HG02981 (cell line): ENCODE results near the gene MTUS2.

Experiments used
- ATAC-seq: cut with Tn5 transposase; IDR thresholded peaks from one replicate; pipeline ENCODE4 v1.9.1; 2021; ENCODE audit warnings: mild to moderate bottlenecking, moderate library complexity; ENCODE audit not compliant: unreplicated experiment

Gene MTUS2

DNA sequence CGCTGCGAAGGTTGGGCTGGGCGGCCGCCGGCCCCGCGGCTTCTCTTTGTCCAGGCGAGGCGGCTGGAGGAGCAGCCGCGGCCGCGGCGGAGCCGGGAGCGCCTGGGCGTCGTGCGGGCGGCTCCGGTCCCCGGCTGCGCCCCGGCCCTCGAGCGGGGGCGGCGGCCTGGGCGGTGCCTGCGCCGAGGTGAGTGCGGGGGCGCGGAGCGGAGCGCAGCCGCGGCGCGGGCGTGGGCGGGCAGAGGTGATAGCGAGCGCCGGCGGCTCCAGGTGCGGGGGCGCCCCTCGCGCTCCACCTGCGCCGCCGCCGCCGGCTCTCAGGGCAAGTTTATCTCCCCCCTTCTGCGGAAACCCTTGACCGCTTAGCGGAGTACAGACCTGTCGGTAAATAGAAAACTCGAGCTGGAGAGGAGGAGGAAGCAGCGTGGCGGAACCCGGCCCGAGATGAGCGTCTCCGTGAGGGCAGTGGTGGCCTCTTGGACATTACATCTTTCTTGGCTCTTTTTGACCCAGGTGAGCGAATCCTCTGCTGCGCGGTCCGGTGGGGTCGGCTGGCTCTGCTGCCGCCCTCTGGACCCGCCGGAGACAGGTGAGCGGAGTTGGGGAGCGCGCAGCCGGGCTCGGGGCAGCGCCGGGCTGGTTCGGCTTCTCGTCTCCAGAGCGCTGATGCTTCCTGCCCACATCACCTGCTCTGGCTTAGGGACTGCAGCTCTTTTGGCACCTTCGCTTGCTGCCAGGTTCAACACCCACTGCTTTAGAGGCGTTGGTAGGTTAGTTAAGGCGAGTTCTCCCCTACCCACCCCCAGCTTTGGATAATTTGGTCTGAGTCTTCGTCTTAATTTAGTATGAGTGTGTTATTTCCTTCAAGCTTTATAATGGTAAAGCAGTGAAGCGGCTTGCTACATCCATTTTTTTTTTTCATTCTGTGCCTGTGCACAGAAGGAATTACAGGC is at the start of gene MTUS2:
Gene MTUS2 (plus strand): TSS at position 241 of the 953 bp plus-strand sequence.
- no peak for ATAC-seq

DNA sequence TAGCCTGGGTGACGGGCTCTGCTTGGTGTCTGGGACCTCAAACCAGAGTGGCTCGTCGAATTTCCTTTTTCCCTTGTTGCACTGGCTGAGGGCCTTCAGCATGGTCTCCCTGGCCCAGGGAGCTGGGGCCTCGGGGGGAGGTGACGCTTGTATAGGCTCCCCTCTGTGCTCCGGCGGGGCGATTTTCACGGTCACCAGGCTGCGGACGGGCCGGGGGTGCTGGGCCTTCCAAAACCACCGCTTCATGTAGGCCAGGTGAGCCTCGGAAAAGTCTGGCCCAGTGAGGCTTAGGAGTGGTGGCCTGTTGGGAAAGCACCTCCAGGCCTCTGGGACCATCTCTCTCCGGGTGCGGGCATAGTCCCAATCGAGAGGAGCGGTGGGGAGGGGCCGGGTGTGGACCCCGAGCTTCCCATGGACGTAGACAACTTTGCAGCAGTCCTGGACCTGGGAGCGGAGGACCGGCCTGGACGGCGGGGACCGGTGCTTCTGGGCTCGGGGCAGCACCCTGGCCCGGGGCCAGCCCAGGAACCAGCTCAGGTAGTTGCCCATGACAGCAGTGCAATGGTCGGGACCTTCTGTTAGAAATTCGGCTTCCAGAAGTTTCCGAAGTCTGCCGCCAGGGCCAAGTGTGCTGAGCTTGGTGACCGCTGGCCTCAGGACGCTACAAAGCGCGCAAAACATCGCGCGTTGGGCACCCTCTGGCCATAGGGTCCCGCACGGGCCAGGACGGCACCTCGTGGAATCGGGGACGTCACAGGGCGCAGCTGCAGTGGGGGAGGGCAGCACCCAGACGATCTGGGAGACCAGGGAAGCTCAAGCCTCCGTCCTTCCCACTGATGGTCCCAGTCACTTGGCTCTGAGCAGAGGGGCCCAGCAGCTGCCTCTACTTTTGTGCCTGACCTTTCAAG is 41.6 kb upstream of the MTUS2 start:
- ATAC-seq, result no peak

DNA sequence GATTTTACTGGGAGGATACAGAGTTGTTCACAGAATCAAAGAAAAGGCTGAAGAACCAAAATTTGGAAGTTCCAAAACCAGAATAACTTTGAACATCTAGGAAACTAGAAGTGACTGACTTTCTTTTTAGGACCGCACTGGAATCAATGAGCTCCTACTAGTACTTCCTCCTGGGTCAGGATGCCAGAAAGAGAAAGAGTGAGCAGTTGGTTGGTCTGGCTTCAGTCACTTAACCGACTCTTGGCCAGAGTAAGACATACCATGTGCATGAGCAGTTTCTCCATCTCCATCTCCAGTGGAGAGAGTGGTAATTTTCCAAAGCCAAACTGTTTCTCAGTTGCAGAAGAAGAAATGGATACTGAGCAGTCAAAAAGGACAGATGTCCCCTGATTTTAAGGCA is 27.1 kb upstream of the MTUS2 start:
- ATAC-seq, result no peak

DNA sequence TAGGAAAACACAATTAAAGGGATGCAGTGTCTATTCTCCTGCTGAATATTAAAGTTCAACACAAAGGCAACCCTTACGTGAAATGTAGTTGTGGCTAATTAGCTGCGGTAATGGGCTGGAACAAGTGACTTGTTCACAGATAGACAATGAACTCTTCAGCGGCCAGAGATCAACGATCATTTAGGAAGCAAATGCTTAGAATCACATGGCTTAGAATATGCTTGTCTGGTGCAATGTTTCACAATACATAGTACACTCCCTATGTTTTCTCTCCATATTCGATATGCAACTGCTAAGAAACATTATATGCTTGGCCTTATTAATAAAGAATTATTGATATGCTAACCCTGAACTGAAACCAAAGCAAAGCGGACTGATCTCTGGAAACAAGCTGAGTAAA is 25.7 kb upstream of the MTUS2 start:
- ATAC-seq, result no peak

DNA sequence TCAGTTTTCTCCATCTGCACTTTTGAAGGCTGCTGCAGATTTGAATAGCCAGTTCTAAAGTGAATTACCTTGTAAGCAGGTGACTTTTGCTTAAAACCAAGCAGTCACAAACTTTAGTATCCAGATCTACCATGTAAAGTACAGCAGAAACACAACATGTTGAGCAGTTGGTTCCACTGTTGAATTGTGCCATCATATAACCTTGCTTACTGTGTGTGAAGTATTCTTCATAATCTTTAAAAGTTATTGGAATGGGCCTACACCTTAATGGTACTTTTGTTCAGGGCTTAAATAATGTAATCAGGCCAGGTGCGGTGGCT is 23.2 kb upstream of the MTUS2 start:
- ATAC-seq, result no peak

DNA sequence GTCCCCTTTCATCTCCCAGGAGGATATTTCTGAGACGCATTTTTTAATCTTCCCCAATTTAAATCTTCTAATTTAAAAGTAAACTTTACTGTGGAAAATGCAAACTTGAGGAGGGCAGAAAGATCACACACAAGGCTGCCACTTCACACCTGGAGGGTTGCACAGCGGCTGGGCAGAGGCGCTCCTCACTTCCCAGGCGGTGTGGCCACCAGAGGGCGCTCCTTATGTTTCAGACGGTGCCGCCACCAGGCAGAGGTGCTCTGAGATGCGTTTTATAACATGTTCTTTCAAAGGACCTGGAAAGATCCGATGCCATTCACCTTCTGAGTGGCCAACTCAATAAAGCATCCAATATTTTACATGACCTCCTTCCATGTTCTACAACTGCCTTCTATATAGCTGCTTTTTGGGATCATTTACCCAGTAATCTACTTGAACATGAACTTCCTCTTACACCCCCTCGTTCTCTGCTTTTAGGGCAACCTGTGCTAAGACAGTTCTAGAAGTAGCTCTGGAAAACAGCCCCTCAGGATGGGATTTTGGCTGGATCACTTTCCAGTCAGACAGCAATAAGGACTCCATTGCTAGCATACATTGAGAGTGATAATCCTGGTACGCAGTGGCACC is 14.8 kb upstream of the MTUS2 start:
- no peak for ATAC-seq

DNA sequence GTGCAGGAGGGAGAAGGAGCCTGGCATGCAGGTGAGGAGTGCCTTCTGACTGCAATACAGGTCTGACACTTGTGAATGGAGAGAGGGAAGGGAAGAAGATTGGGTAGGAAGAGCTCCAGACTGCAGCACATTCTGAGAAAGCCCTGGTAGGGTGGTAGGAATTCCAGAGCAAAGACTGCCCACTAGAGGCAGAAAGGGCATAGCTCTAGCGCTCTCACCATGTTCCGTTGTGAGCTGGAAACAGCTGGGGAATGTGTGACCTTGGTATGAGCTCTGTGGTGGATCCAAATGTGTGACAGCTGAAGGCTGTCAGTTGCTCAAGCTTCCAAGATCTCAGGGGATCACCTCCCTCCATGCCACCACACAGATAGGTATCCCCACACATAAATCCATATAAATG is 2.9 kb upstream of the MTUS2 start:
- ATAC-seq, result no peak

DNA sequence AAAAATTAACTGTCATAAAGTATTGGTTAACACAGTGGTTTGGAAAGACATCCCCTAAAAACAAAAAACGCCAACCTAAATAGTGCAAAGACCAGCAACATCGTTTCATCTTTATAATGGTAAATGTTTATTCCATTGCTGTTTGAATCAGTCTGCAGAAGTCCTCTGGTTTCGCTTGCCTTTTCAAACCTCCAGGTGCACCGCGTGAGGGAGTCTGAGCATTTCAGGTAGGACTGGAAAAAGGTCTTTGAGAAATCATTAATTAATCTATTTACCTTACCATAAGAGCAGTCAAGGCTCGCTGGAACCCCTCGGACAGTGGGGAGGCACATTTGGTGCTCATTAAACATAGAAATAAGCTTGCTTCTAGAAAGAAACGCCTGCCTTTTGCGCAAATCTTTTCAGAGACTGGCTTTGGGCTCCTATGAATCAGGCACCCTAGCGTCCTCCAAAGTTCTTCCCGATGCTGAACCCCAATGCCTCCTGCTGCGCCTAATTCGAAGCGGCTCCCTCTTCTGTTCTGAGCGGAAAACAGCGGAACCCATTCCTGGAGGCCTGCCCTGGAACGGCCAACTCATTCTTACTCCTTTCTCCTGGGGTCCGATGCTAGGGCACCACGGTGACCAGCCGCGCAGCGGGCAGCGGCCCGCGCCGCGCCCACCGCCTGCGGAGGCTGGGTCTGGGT is 951 bp upstream of the MTUS2 start:
- no peak for ATAC-seq

DNA sequence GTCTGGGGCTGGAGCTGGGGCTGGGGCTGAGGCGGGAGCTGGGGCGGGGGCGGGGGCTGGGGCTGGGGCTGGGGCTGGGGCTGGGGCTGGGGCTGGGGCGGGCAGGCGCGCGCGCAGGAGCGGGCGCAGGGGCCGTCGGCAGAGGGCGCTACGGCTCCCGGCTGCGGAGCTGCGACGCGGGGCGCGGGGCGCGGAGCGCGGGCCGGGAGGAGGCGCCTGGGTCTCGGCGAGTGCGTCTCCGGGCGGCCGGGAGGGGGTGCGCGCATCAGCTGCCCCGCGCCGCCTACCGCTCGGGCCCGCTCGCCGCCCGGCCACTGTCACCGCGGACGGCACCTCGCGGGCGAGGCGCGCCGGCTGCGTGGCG is 422 bp upstream of the MTUS2 start:
- no peak for ATAC-seq

DNA sequence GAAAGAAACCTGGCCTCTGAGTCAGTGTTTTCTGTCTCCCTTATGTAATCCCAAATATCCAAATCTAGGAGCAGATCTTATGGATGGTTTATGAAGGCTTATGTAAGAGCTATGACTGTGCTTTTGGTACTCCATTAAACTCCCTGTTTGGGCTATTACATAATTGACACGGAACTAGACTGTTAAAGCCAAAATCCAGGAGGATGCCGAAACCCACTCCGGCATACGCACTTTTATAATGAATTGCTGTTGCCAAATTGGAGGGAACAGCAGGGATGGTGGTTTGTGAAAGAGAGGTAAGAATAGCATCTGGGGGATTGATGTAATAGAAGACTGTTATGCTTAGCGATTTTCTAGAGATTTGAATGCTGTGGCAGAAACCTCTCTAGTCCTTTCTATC is 2.0 kb downstream of the MTUS2 start:
- no peak for ATAC-seq

DNA sequence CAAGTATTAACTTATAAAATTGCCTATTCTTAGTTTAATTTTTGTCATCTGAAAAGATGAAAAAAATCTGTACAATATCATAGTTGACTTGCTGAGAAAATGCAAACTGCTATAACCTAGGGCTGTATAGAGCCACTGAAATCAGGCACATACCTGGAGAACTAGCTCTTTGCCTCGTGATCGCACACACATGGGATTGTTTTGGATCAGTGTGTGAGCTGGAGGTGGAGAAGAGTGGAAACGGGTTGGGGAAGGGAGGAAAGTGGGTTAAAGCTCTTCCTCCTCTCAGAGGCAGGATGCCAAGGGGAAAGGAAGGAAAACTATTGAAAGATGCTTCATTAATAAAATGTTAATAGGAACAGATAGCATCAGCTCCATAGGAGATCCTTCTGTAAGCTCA is 2.7 kb downstream of the MTUS2 start:
- ATAC-seq, result no peak

DNA sequence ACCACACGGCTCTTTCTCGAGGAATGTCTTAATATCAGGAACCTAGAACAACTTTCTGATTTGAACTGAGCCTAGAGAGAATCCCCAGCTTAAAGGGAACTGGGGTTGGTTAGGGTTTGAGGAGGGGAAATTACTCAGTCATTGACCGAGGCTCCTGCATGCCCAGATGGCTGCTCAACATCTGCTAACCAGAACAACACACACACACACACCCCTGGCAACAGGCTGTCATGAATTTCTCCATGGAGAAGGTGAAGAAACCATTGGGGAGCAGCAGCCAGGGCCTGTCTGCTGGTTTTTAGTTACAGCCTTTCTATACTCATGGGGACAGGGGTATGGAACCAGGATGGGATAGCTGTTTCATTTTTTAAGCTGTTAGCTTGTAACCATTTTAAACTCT is 5.2 kb downstream of the MTUS2 start:
- no peak for ATAC-seq

DNA sequence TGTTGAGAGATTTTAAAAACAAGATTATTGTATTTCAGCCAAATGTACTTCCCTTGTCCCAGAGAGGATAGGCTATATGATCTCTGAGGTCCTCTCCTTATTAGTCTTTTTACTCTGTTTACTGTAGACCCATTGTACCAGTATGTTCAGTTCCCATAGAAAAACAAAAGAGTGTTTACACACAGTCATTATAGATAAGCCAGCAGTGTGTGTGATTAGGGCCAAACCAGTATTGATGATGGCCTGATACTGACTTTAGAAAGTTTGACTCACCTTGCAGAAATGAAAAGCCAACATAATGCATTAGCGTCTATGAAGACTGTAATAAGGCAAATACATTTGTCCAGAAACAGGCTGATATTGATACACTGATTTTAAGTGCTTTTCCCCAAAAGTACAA is 6.2 kb downstream of the MTUS2 start:
- ATAC-seq, result no peak

DNA sequence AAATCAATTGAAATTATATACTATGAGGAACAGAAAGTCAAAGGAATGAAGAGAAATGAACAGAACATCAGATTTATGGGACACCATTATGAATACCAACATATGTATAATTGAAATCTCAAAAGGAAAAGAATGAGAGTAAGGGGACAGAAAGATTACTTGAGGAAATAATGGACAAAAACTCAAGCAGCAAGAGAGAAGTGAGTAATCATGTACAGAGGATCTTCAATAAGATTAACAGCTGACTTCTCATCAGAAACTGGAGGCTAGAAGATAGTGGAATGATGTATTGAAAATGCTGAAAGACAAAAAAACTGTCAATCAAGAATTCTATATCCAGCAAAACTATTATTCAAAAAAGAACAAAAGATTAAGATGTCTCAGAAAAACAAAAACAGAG is 10.4 kb downstream of the MTUS2 start:
- no peak for ATAC-seq

DNA sequence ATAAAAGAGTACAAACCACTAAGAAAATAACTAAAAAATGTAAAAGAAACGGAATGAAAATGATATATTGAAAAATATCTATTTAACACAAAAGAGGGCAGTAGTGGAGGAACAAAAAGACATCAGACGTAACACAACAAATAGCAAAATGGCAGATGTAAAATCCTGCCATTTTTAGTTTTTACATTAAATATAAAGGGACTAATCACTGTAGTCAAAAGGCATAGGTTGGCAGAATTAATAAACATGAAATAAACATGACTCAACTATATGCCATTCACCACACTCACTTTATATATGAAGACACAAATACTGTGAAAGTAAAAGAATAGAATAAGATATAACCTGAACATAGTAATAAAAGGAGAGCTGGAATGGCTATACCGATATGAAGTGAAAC is 11.0 kb downstream of the MTUS2 start:
- no peak for ATAC-seq

DNA sequence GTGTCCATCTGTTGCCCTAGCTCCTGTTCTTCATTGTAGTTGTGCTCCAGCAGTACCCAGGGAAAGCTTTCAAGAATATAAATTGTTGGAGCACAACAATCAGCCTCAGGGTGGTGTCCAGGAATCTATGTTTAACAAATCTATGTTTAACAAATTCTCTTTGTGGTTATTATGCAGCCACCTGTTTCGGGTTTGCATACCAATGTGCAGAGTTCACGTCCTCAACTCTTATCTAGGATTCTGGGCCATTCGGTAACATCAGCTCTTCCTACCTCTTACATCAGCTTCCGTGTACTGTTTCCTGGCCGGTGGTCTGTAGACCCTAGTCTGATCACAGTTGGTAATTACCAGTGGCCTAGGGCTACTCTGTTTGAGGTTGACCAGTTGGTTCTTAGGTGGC is 17.0 kb downstream of the MTUS2 start:
- no peak for ATAC-seq

DNA sequence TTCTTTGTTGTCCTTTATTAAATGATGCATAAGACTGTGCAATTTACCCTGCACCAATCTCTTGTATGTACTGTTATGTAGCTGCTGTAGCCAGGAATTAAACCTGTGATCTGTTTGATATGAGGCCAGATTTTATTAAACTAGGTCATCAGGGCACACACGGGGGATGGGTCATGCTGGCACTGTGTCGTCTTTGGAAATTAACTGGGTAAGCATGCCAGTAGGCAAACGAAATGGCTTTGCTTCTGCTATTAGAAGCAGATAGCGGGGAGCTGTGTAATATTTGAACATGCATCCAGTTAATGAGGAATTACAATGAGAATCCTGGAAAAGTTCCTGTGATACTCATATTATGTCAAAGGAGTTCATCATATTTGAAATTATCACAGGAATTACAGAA is 23.5 kb downstream of the MTUS2 start:
- no peak for ATAC-seq

DNA sequence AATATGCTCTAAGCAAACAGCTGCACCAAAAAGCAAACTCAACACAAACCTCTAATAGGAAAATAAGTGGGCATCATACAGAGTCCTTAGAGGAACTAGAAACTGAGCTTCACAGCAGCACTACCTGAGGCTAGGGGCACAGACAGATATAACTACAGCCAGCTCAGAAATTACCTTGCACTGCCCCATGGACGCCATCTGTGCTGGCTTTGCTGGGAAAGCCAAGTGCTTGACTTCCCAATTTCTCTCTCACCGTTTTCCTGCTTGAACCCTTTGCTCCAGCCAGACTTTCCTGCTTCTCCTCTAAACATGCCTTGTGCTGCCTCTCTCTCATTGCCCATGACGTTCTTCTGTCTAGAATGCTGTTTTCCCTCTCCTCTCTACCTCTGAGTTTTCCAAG is 29.3 kb downstream of the MTUS2 start:
- ATAC-seq, result no peak

DNA sequence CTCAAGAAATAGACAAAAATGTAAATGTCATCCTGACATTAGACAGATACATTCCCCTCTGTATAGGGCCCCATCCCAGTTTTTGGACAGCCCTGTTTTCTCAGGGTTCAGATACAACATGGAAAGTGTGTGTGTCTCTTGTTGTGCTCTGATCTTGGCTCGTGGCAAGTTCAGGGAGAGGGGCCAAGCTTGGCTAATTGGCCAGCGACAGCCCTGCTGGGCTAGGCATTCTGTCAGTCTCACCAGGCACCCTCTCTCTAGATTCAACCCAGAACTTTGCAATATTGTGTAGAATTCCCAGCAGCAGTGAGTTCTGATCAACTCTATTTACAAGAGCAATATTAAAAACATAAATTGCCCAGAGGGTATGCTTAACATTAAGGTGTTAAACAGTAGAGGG is 30.1 kb downstream of the MTUS2 start:
- ATAC-seq, result no peak

DNA sequence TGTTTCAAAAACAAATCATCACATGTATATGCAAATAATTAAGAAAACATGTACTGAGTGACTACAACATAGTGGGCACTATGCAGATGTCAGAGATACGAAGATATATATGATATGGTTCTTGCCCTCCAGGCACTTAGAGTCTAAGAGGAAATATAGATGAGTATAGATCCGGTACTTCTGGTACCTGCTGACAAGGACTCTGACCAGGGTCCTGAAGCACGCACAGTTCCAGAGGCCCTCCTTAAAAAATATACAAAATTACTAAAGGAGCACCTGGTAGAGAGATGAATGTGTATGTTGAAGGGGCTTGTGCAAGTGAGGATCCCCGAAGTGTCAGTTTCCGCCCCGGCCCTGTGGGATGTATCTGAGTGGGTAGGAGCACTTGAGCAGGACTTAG is 31.3 kb downstream of the MTUS2 start:
- no peak for ATAC-seq

DNA sequence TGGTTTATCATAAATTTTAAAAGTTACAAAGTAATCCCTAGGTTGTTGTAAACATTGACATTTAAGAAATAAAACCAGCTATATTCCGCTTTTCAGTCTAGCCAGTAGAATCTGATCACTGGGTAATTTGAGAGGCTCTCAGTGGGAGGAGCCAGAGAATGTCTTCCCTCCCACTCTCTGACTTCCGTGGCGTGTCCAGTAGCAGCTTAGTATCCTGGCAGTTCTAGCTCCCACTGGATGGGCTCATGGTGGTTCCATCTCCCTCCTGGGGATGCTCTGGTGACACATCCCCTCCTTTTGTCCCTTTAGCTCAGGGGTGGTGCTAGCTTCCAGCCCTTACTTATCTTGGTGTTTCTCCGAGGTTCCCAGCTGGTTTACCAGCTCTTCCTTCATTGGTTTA is 34.5 kb downstream of the MTUS2 start:
- ATAC-seq, result no peak
